ENCODE results near the gene PTPN21. TPM values are rescaled to one million over a fixed set of nuclear protein-coding genes. Genes with fewer than 3 reads are reported as not detected.

PTPN21 gene
- total RNA-seq, 1 donor from 2014 or later = 30.1 TPM

DNA sequence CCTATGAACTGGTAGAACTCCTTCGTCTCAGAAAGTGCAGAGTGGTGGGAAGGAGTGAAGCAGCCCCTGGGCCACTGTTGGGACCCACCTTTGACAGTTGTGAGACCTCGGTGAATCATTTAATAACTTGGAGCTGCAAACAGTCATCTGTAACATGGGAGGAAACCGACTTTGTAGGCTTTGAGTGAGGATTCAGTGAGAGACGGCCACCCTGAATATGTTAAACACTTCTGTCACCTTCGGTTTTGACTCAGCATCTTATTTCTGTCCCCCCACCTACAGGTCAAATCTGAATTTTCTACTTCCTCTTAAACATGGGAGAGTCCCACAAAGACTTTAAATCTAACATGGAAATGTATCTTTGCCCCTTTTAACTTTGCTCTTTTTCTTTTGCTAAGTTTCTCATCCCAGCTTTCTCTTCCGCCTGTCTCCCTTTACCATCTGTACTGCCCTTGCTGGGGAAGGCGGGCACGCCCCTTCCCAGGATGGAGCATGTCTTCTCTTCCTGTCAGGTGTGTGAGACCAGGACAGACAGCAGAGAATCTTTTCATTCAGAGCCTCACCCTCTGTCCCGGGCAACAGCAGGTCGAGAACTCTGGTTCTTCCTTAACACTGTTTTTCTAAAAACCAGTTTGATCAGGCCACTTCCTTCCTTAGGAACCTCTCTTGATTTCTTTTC, 45.1 kb upstream of the PTPN21 start:
- Histone ChIP-seq H4K20me1 (ENCODE audit: insufficient read depth, low read length) (peaks cover 13% of the 10 kb centered on the region), H2AFZ (ENCODE audit: low read depth, low read length) (no peak overlapping the region), H3K4me2 (ENCODE audit: low read length) (no peak overlapping the region), H3K9me3 (ENCODE audit: insufficient read depth, low read depth, low read length) (no peaks in the 10 kb centered on the region), H3K4me3 (ENCODE audit: insufficient read depth, low read depth, low read length) (no peak overlapping the region), H3K27me3 (ENCODE audit: insufficient read depth, low read length) (no peaks in the 10 kb centered on the region), H3K36me3 (ENCODE audit: insufficient read depth, low read length) (peaks cover 69% of the 10 kb centered on the region), H3K9ac (ENCODE audit: low read length) (no peak overlapping the region), H3K27ac (ENCODE audit: low read depth, low read length) (no peak overlapping the region), H3K4me1 (ENCODE audit: insufficient read depth, low read length) (no peaks in the 10 kb centered on the region), H3K79me2 (ENCODE audit: insufficient read depth, low read length) (no peaks in the 10 kb centered on the region)
- DNase-seq (ENCODE audit: low read depth) = no peak
- Mint-ChIP-seq H3K9me3 (ENCODE audit: unreplicated experiment) (no peaks in the 10 kb centered on the region), H3K27me3 (ENCODE audit: low read depth, unreplicated experiment) (no peaks in the 10 kb centered on the region), H3K36me3 (ENCODE audit: low read depth, unreplicated experiment) (peaks cover 24% of the 10 kb centered on the region), H3K4me1 (ENCODE audit: low read depth, unreplicated experiment) (peaks cover 12% of the 10 kb centered on the region), H3K4me3 (ENCODE audit: unreplicated experiment) (no peak overlapping the region), H3K27ac (ENCODE audit: unreplicated experiment) (no peak overlapping the region)
- no peak for FAIRE-seq
- TF ChIP-seq, protein P1, sequence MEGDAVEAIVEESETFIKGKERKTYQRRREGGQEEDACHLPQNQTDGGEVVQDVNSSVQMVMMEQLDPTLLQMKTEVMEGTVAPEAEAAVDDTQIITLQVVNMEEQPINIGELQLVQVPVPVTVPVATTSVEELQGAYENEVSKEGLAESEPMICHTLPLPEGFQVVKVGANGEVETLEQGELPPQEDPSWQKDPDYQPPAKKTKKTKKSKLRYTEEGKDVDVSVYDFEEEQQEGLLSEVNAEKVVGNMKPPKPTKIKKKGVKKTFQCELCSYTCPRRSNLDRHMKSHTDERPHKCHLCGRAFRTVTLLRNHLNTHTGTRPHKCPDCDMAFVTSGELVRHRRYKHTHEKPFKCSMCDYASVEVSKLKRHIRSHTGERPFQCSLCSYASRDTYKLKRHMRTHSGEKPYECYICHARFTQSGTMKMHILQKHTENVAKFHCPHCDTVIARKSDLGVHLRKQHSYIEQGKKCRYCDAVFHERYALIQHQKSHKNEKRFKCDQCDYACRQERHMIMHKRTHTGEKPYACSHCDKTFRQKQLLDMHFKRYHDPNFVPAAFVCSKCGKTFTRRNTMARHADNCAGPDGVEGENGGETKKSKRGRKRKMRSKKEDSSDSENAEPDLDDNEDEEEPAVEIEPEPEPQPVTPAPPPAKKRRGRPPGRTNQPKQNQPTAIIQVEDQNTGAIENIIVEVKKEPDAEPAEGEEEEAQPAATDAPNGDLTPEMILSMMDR (IDR thresholded peaks at IDR 0.05; ENCODE audit: insufficient read depth, low read depth, low read length) = no peak
- no peak for TF ChIP-seq EZH2 (IDR thresholded peaks at IDR 0.05; ENCODE audit: insufficient read depth, low read length)

DNA sequence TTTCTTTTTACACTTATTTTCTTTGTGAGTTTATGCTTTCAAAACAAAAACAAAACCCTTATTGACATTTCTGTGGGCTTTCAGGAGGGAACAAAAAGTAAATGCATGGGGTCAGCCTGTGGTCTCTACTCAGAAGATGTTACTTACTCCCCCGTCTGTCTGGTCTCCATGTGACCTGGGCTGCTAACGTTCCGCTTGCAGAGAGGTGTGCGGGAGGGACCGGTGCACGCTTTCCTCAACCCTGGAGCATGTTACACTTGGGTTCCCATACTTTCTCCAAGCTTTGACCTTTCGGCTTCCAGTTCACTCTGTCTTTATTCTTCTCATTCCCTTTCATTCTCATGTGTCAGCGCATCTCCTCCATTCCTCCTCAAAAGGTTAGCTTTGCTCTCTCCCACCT, 44.5 kb upstream of the PTPN21 start:
- Mint-ChIP-seq H3K27ac (ENCODE audit: unreplicated experiment) (no peak overlapping the region), H3K36me3 (ENCODE audit: low read depth, unreplicated experiment) (peaks cover 25% of the 10 kb centered on the region), H3K4me3 (ENCODE audit: unreplicated experiment) (no peak overlapping the region), H3K27me3 (ENCODE audit: low read depth, unreplicated experiment) (no peaks in the 10 kb centered on the region), H3K4me1 (ENCODE audit: low read depth, unreplicated experiment) (peaks cover 12% of the 10 kb centered on the region), H3K9me3 (ENCODE audit: unreplicated experiment) (no peaks in the 10 kb centered on the region)
- Histone ChIP-seq H3K79me2 (ENCODE audit: insufficient read depth, low read length) (no peaks in the 10 kb centered on the region), H3K9ac (ENCODE audit: low read length) (no peak overlapping the region), H3K4me1 (ENCODE audit: insufficient read depth, low read length) (no peaks in the 10 kb centered on the region), H4K20me1 (ENCODE audit: insufficient read depth, low read length) (peaks cover 13% of the 10 kb centered on the region), H3K36me3 (ENCODE audit: insufficient read depth, low read length) (peaks cover 68% of the 10 kb centered on the region), H2AFZ (ENCODE audit: low read depth, low read length) (no peak overlapping the region), H3K4me3 (ENCODE audit: insufficient read depth, low read depth, low read length) (no peak overlapping the region), H3K27me3 (ENCODE audit: insufficient read depth, low read length) (no peaks in the 10 kb centered on the region), H3K4me2 (ENCODE audit: low read length) (no peak overlapping the region), H3K27ac (ENCODE audit: low read depth, low read length) (no peak overlapping the region), H3K9me3 (ENCODE audit: insufficient read depth, low read depth, low read length) (no peaks in the 10 kb centered on the region)
- FAIRE-seq (no peak), DNase-seq (ENCODE audit: low read depth) (no peak)
- TF ChIP-seq, protein P1 (IDR thresholded peaks at IDR 0.05; ENCODE audit: insufficient read depth, low read depth, low read length) = no peak
- no peak for TF ChIP-seq EZH2 (IDR thresholded peaks at IDR 0.05; ENCODE audit: insufficient read depth, low read length)

DNA sequence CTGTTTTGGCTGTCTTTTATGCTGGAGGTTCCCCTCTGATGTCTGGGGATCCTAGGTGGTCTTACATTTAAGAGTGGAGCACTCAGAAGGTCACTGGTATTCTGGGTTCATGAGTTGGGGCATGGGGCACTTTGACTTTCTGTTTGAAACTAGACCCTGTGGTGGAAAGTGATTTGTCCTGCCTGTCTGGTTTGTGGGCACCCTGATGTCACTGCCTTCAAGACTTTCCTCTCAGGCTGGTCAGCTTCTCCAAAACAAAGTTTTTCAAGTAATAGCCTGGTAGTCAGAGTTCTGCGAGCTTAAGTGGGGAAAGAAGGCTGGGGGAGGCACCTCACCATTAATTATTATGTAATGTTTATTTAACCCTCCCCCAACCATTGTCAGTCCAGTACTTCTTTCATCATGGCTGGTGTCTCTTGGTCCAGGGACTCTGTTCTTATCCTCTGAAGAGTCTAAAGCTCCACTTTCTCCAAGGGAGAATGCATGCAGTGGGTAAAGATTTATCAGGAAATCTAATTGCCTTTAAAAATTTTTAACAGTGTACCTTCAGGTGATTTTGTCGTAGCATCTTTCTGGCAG, 43.4 kb upstream of the PTPN21 start:
- Mint-ChIP-seq H3K27ac (ENCODE audit: unreplicated experiment) (no peak overlapping the region), H3K9me3 (ENCODE audit: unreplicated experiment) (no peaks in the 10 kb centered on the region), H3K27me3 (ENCODE audit: low read depth, unreplicated experiment) (no peaks in the 10 kb centered on the region), H3K36me3 (ENCODE audit: low read depth, unreplicated experiment) (peaks cover 26% of the 10 kb centered on the region), H3K4me3 (ENCODE audit: unreplicated experiment) (no peak overlapping the region), H3K4me1 (ENCODE audit: low read depth, unreplicated experiment) (peaks cover 12% of the 10 kb centered on the region)
- Histone ChIP-seq H3K4me3 (ENCODE audit: insufficient read depth, low read depth, low read length) (no peak overlapping the region), H2AFZ (ENCODE audit: low read depth, low read length) (no peak overlapping the region), H3K4me1 (ENCODE audit: insufficient read depth, low read length) (no peaks in the 10 kb centered on the region), H3K9me3 (ENCODE audit: insufficient read depth, low read depth, low read length) (no peaks in the 10 kb centered on the region), H3K36me3 (ENCODE audit: insufficient read depth, low read length) (peaks cover 66% of the 10 kb centered on the region), H3K9ac (ENCODE audit: low read length) (no peak overlapping the region), H3K27ac (ENCODE audit: low read depth, low read length) (no peak overlapping the region), H4K20me1 (ENCODE audit: insufficient read depth, low read length) (peaks cover 13% of the 10 kb centered on the region), H3K27me3 (ENCODE audit: insufficient read depth, low read length) (no peaks in the 10 kb centered on the region), H3K79me2 (ENCODE audit: insufficient read depth, low read length) (no peaks in the 10 kb centered on the region), H3K4me2 (ENCODE audit: low read length) (no peak overlapping the region)
- DNase-seq (ENCODE audit: low read depth) = no peak
- FAIRE-seq = no peak
- TF ChIP-seq, protein P1 (IDR thresholded peaks at IDR 0.05; ENCODE audit: insufficient read depth, low read depth, low read length) = no peak
- no peak for TF ChIP-seq EZH2 (IDR thresholded peaks at IDR 0.05; ENCODE audit: insufficient read depth, low read length)
